Calu3 (cell line): Measurements from ENCODE around the gene YIPF1. TPM values are rescaled to one million over a fixed set of nuclear protein-coding genes. Genes with fewer than 3 reads are reported as not detected.

Experiments used
- BruUV-seq: library from RNA; stranded (reverse); fragments of 400-500 nt; replicated peaks from 2 replicates; lab custom pipeline; 2021; lab: Mats Ljungman, UMichigan
- CTCF ChIA-PET: fragments of 300-600 bp; sonication (Branson Sonifier 250); formaldehyde crosslinking; loops from one replicate; lab custom pipeline; 2022; ENCODE audit warnings: antibody characterized with exemption; lab: Charles Lee
- DNase-seq: peaks from one replicate; pipeline ENCODE4 v3.0.0; 2022
- H3K27ac Mint-ChIP-seq: one replicate; pipeline ENCODE4 v1.8.0; 2022; ENCODE audit warnings: mixed read lengths; ENCODE audit not compliant: unreplicated experiment
- H3K27me3 Mint-ChIP-seq: one replicate; pipeline ENCODE4 v1.8.0; 2022; ENCODE audit warnings: mixed read lengths; ENCODE audit not compliant: unreplicated experiment
- H3K36me3 Mint-ChIP-seq: one replicate; pipeline ENCODE4 v1.8.0; 2022; ENCODE audit warnings: mild to moderate bottlenecking, moderate library complexity, mixed read lengths; ENCODE audit not compliant: insufficient read depth, unreplicated experiment
- H3K4me1 Mint-ChIP-seq: one replicate; pipeline ENCODE4 v1.8.0; 2022; ENCODE audit warnings: mild to moderate bottlenecking, low read depth, mixed read lengths; ENCODE audit not compliant: unreplicated experiment
- H3K4me3 Mint-ChIP-seq: one replicate; pipeline ENCODE4 v1.8.0; 2022; ENCODE audit warnings: mild to moderate bottlenecking, low read depth, moderate library complexity, mixed read lengths; ENCODE audit not compliant: unreplicated experiment
- H3K9me3 Mint-ChIP-seq: one replicate; pipeline ENCODE4 v1.8.0; 2022; ENCODE audit warnings: low read depth, mixed read lengths; ENCODE audit not compliant: unreplicated experiment
- CTCF ChIP-seq: fragments of 200-600 bp; IDR thresholded peaks from one replicate; pipeline ENCODE4 v1.8.0; 2022; ENCODE audit warnings: antibody characterized with exemption; ENCODE audit not compliant: unreplicated experiment
- intact Hi-C: fragments of 100-400 bp; cut with micrococcal nuclease; formaldehyde crosslinking; loops from one replicate; pipeline ENCODE4 v1.10.0; 2022; ENCODE audit not compliant: unreplicated experiment
- total RNA-seq: library from RNA; stranded (reverse); gene quantifications from 2 replicates; pipeline ENCODE4 v1.2.3, GENCODE V29; 2022

YIPF1 gene
- total RNA-seq, 1 experiment from 2014 or later, result 18.2 TPM

GRCh38 chr1:53851571-53852285, 37.9 kb downstream of the YIPF1 start:
- DNase-seq, result no peak
- H3K36me3 Mint-ChIP-seq, result no peaks in the 10 kb centered on the region
- CTCF ChIA-PET, result interaction anchor here (0.6 to 0.7 kb wide), 2 partner anchors 94 to 560 kb away, joined by 4 read pairs; partner anchors contain the start of gene IFT25
- H3K4me3 Mint-ChIP-seq, result no peak overlapping the region
- peaks cover 9% of the 10 kb centered on the region for H3K27me3 Mint-ChIP-seq
- intact Hi-C loops, result no loop called here
- H3K4me1 Mint-ChIP-seq, result no peaks in the 10 kb centered on the region
- no peak for TF ChIP-seq CTCF
- no peak overlapping the region for H3K27ac Mint-ChIP-seq
- BruUV-seq, result no TSS peak
- no peaks in the 10 kb centered on the region for H3K9me3 Mint-ChIP-seq

- no peak overlapping the region for H3K27ac Mint-ChIP-seq
- intact Hi-C loops, result no loop called here
- no peak for DNase-seq
- no peaks in the 10 kb centered on the region for H3K36me3 Mint-ChIP-seq
- no TSS peak for BruUV-seq
- H3K9me3 Mint-ChIP-seq, result no peaks in the 10 kb centered on the region
- H3K27me3 Mint-ChIP-seq, result peaks cover 9% of the 10 kb centered on the region
- no peak for TF ChIP-seq CTCF
- H3K4me3 Mint-ChIP-seq, result no peak overlapping the region
- no peaks in the 10 kb centered on the region for H3K4me1 Mint-ChIP-seq
- CTCF ChIA-PET, result interaction anchor here (0.6 kb wide), 1 partner anchor 265 kb away, joined by 4 read pairs; no protein-coding TSS in a partner anchor
Measured at GRCh38 chr1:53850082-53850673, 39.4 kb downstream of the YIPF1 start.

- Mint-ChIP-seq H3K4me3 (no peak overlapping the region), H3K36me3 (no peaks in the 10 kb centered on the region), H3K27ac (no peak overlapping the region), H3K9me3 (no peaks in the 10 kb centered on the region), H3K27me3 (peaks cover 9% of the 10 kb centered on the region), H3K4me1 (no peaks in the 10 kb centered on the region)
- no TSS peak for BruUV-seq
- no peak for TF ChIP-seq CTCF
- intact Hi-C loops, result no loop called here
- no peak for DNase-seq
- CTCF ChIA-PET, result no interaction called here
Measured at GRCh38 chr1:53847980-53848379, 41.6 kb downstream of the YIPF1 start.

- CTCF ChIA-PET, result no interaction called here
- H3K4me1 Mint-ChIP-seq, result no peaks in the 10 kb centered on the region
Measured at GRCh38 chr1:53842347-53842746, 47.2 kb downstream of the YIPF1 start.

More at GRCh38 chr1:53842347-53842746, 47.2 kb downstream of the YIPF1 start:
- no peak for DNase-seq
- BruUV-seq, result no TSS peak
- no peak for TF ChIP-seq CTCF
- Mint-ChIP-seq H3K4me3 (no peak overlapping the region), H3K36me3 (peaks cover 12% of the 10 kb centered on the region), H3K27me3 (peaks cover 13% of the 10 kb centered on the region), H3K9me3 (no peaks in the 10 kb centered on the region), H3K27ac (no peak overlapping the region)
- intact Hi-C loops, result no loop called here
